ENCODE results near the gene CAMTA1. TPM values are rescaled to one million over a fixed set of nuclear protein-coding genes. Genes with fewer than 3 reads are reported as not detected.
"Not testable (repeated sequence)": the region's sequence is repeated elsewhere in the genome, so short reads cannot be mapped to it uniquely, and the experiment has no call there.

The CAMTA1 gene
- polyA plus RNA-seq, 5 donors: 41.0 to 56.5 (median 48.5) TPM

DNA sequence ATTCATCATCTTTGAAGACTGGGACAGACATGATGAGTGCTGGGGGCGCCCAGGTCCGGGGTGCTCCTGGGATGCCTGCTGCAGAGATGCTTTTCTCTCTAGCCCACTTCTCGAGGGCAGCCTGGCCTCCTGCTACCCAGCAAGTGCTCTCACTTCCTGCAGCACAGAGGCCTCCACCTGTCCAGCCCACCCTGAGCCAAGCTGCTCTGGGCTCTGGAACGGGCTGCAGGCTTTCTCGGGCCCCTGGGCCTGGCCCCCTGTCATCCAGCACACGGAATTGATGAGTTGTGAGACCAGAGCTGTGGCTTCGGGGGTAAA is 516.4 kb downstream of the CAMTA1 start:
- no peak for DNase-seq

GRCh38 chr1:7302126-7302525 is 516.9 kb downstream of the CAMTA1 start:
- no peak for DNase-seq

DNA sequence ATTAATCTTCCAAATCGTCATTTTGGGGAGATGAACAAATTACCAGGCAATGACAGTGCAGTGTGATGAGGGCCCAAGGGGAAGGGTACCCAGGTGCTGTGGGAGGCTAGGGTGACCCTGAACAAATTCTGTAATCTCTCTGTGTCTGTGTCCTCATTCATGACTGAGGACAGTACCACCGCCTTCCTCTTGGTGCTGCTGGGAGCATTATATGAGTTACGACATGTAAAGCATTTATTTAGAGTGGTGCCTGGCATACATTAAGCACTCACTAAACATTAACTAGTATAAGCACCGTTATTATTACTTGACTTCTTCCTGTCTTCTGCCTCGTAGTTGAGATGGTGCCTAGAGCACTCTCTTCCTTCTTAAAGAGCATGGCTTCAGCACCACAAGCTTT is 517.6 kb downstream of the CAMTA1 start:
- DNase-seq: no peak

DNA sequence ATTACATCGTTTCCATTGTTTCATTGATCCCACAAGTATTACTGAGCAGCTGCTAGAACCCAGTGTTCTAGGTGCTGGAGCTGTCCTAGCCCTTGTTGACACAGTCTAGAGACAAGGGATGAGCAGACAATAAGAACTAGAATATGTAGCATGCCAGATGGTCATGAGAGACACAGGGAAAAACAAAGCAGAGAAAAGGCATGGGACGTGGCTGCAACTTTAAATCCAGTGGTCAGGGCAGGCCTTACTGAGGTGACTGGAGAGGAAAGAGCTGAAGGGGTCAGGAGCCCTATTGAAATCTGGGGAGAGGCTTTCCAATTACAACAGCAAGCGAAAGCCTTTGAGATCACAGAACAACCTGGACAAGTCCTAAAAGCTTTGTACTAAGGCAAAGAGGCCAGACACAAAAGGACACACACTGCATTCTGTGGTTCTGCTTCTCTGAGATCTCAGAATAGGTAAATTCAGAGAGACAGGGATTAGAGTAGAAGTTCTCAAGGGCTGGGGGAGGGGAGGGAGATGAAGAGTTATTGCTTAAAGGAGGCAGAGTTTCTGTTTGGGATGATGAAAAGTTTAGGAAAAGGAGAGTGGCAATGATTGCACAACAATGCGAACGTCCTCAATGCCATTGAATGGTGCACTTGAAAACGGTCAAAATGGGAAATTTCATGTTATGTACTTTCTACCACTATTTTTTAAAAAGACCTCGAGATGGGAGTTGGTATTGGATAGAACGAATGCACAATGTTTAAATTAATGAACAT is 518.5 kb downstream of the CAMTA1 start:
- no peak for DNase-seq

DNA sequence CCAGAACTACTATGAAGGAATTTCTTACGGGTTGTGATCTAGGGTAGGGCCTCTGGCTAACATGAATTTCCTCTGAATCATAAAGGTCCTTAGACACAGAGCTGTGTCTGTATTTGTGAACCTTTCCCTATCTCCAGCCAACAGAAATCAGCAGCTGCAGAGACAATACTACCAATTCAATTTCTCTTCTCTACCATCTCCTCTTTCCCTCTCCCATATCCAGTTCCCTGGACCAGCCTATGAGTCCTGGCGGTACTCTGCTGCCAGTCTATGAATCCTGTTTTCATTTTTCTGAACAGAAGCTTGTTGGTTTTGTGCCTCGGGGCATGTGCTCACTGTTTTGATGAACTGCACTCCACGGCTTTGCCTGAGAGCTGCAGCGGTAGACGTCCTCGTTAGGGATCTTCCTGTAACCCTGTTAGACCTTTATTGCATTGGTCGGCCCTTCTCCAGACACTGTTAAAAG is 527.9 kb downstream of the CAMTA1 start:
- DNase-seq: no peak

- no peak for DNase-seq
These were observed 528.6 kb downstream of the CAMTA1 start for GRCh38 chr1:7313826-7314225.

DNA sequence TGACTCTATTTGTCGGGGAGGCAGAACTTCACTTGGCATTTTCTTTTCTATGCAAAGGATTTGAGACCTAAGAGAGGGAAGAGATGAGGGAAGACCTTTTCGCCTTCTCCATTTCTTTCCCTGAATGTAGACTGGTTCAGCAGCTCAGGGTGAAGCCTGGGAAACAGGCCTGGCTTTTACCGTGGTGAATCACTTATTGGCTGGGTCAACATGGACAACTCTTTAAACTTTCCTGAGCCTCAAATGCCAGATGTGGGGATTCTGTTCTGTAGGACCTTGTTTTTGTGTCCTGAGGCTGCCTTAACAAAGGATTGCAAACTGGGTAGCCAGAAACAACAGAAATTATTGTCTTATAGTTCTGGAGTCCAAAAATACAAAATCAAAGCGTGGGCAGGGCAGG is 530.1 kb downstream of the CAMTA1 start:
- no peak for DNase-seq

DNA sequence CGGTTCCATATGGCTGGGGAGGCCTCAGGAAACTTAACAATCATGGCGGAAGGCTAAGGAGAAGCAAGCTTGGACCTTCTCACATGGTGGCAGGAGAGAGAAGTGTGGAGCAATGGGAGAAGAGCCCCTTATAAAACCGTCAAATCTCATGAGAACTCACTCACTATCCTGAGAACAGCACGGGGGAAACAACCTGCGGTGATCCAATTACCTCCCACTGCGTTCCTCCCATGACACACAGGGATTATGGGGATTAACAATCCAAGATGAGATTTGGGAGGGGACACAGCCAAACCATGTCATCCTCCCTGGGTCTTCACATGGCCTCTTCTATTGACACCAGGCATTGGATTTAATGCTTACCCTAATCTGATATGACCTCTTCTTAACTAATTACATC is 530.7 kb downstream of the CAMTA1 start:
- no peak for DNase-seq

GRCh38 chr1:7317888-7318287 is 532.6 kb downstream of the CAMTA1 start:
- no peak for DNase-seq

DNA sequence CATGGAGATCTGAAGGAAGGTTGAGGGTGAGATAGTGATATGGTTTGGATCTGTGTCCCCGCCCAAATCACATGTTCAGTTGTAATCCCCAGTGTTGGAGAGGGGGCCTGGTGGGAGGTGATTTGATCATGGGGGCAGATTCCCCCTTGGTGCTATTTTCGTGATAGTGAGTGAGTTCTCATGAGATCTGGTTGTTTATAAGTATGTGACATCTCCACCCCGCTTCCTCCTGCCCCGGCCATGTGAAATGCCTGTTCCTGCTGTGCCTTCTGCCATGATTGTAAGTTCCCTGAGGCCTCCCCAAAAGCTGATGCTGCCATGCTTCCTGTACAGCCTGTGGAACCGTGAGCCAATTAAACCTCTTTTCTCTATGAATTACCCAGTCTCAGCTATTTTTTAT is 533.9 kb downstream of the CAMTA1 start:
- no peak for DNase-seq

DNA sequence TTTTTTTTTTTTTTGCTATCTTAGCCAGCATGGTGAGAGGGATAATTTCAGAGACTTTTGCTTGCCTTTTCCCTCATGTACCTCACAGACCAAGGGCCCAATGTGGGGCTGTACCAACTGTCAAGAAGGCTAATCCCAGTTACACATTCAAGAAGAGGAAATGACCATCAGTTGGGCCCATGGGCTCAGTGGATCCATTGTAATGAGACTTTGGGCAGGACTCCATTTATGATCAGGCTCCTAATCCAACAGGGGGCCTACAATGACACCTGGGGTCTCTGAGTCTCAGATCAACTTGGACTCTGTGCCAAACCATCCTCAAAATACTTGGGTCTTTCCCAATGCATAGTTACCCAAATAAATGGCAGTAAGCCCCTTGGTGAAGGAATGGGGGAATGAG is 535.4 kb downstream of the CAMTA1 start:
- DNase-seq: no peak

DNA sequence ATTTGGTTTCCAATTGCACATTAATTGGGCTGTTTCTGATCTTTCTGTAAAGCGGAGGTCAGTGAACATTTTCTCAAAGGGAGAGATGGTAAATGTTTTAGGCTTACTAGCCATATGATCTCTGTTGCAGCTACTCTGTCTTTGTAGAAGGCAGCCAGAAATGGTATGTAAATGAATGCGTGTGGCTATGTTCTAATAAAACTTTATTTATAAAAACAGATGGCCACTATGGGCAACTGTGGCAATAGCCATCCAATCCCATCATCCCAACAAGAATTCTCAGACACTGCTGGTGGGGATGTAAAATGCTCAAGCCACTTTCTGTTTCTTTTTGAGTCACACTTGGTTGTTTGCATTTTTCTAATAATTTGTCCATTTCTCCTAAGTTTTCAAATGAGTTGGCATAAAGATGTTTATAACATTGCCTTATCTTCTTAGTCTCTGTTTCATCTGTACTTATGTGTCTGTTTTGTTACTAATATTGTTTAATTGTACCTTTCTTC is 537.1 kb downstream of the CAMTA1 start:
- DNase-seq: no peak

DNA sequence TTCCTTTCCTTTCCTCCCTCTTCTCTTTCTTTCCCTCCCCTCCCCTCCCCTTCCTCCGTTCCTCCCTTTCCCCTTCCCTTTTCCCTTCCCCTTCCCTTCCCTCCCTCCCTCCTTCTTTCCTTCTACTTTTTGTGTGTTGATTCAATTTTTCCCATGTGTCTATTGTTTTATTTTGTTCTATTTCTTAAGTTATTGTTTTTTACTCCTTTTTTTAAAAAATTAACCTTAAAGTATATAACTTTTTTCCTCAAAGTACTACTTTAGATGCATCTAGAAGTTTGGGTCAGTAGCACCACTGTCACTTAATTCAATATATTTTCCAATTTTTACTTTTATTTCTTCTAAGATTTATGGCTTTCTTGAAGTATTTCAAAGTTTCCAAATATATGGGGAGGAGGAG is 537.7 kb downstream of the CAMTA1 start:
- DNase-seq: no peak

GRCh38 chr1:7325254-7325653 is 540.0 kb downstream of the CAMTA1 start:
- DNase-seq: no peak

DNA sequence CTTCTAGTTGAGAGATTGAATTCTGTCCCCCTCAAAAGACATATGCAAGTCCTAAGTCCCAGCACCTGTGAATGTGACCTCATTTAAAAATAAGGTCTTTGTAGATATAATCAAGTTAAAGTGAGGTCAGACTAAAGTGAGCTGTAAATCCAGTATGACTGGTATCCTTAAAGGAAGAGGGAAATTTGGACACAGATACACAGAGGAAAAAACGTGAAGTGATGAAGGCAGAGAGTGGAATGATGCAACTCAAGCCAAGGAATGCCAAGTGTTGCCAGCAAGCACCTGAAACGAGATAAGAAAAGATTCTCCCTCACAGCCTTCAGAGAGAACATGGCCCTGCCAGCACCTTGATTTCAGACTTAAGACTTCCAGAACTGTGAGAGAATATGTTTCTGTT is 541.1 kb downstream of the CAMTA1 start:
- no peak for DNase-seq

- no peak for DNase-seq
These were observed 542.6 kb downstream of the CAMTA1 start for GRCh38 chr1:7327849-7328248.

DNA sequence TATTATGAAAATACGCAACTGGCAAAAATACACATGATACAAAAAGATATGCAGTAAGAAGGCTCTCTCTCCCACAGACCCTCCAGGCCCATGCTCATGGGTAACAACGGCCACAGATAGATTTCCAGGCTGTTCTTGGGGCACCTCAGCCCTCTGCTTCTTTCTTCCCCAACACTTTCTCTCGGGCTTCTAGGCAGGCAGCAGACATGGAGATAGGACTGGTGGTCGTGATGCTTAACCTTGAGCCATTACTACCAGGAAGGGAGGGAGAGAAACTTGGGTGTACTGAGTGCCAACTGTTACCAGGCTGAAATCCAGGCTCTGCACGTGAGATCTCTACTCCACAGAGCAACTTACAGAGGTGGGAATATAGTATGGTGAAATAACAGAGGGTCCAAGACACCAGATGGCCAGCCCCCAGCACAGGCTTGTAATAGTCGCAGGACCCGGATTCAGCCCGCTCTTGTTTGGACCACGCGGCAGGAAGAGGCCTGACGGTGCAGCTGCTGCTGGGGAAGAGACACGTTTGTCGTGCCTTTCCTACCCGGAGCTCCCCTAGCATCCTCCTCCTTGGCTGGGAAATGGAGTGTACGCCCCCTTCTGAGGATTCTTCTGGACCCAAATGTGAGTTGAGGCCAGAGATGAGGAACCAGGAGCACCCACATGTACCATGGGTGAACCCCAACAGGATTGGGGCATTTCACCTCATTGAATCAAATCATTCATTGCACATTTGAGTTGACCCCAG is 544.8 kb downstream of the CAMTA1 start:
- no peak for DNase-seq

DNA sequence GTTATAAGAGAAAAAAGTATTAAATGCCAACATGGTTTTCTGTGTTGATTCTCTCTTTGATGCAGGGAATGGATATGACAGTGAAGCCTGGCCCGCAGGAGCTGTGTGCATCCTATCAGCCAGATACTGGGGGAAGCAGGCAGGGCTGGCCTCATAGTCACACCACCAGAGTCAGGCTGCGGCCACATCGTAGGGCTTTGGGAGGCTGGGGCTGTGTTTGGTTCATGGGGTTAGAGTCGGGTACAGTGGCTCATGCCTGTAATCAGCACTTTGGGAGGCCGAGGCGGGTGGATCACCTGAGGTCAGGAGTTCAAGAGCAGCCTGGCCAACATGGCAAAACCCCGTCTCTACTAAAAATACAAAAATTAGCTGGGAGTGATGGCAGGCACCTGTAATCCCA is 545.5 kb downstream of the CAMTA1 start:
- DNase-seq: not testable (repeated sequence)

- no peak for DNase-seq
These were observed 546.8 kb downstream of the CAMTA1 start for GRCh38 chr1:7331926-7332535.

GRCh38 chr1:7333094-7333493 is 547.8 kb downstream of the CAMTA1 start:
- DNase-seq: no peak

- DNase-seq: no peak
These were observed 548.4 kb downstream of the CAMTA1 start for GRCh38 chr1:7333620-7334019.

- DNase-seq: no peak
These were observed 549.3 kb downstream of the CAMTA1 start for GRCh38 chr1:7334475-7335035.
